ENCODE results near the gene OPN5.

Gene OPN5

DNA sequence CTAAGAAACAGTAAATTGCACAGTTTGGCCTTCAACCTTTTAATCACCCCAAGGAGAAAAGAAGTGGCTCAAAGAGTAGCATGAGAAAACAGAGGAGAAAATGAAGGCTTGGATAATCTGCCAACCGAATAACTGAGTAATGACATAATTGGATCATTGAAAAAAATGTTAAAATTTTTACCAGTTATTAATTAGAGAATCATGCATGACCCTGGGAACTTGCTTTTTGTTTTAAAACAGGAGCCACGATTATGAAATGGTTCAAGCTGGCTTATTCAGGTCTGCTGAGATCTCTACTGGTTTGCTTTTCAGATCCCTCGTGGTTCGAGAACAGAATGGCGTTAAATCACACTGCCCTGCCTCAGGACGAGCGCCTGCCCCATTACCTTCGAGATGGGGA, at the start of gene OPN5:
TSS of gene OPN5 (plus strand) at position 301 of the 400 bp plus-strand sequence. CDS start at position 336, 35 bp downstream.
- CTCF ChIA-PET = interaction anchor here (1.8 kb wide), 1 partner anchor 150 kb away, joined by 6 read pairs; no protein-coding TSS in a partner anchor
- TF ChIP-seq, protein P1, sequence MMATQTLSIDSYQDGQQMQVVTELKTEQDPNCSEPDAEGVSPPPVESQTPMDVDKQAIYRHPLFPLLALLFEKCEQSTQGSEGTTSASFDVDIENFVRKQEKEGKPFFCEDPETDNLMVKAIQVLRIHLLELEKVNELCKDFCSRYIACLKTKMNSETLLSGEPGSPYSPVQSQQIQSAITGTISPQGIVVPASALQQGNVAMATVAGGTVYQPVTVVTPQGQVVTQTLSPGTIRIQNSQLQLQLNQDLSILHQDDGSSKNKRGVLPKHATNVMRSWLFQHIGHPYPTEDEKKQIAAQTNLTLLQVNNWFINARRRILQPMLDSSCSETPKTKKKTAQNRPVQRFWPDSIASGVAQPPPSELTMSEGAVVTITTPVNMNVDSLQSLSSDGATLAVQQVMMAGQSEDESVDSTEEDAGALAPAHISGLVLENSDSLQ (IDR thresholded peaks at IDR 0.05) = no peak
- TF ChIP-seq L3MBTL2 (conservative IDR thresholded peaks at IDR 0.05) = no peak
- no peak for TF ChIP-seq LEF1 (IDR thresholded peaks at IDR 0.05; ENCODE audit: borderline replicate concordance)
- TF ChIP-seq SUZ12 (IDR thresholded peaks at IDR 0.05) = no peak
- TF ChIP-seq ZNF384 (IDR thresholded peaks at IDR 0.05) = no peak
- no peak for TF ChIP-seq SP1 (IDR thresholded peaks at IDR 0.05)
- no peak for TF ChIP-seq ARNT (IDR thresholded peaks at IDR 0.05)
- TF ChIP-seq NFRKB (IDR thresholded peaks at IDR 0.05) = no peak
- no peak for TF ChIP-seq HDGF (IDR thresholded peaks at IDR 0.05; ENCODE audit: borderline replicate concordance)
- TF ChIP-seq FOXM1 (IDR thresholded peaks at IDR 0.05; ENCODE audit: borderline replicate concordance) = no peak
- no peak for TF ChIP-seq CTBP1 (IDR thresholded peaks at IDR 0.05; ENCODE audit: borderline replicate concordance)
- TF ChIP-seq TARDBP (IDR thresholded peaks at IDR 0.05) = no peak
- no peak for TF ChIP-seq FOXA1 (IDR thresholded peaks at IDR 0.05)
- no peak for TF ChIP-seq BHLHE40 (IDR thresholded peaks at IDR 0.05; ENCODE audit: borderline replicate concordance)
- no peak for TF ChIP-seq FOXK2 (IDR thresholded peaks at IDR 0.05)
- TF ChIP-seq ELF4 (IDR thresholded peaks at IDR 0.05) = no peak
- DNase-seq (ENCODE audit: extremely low spot score) = no peak
- POLR2A ChIA-PET = interaction anchor here (0.7 kb wide), 1 partner anchor 304 kb away, joined by 3 read pairs; no protein-coding TSS in a partner anchor

DNA sequence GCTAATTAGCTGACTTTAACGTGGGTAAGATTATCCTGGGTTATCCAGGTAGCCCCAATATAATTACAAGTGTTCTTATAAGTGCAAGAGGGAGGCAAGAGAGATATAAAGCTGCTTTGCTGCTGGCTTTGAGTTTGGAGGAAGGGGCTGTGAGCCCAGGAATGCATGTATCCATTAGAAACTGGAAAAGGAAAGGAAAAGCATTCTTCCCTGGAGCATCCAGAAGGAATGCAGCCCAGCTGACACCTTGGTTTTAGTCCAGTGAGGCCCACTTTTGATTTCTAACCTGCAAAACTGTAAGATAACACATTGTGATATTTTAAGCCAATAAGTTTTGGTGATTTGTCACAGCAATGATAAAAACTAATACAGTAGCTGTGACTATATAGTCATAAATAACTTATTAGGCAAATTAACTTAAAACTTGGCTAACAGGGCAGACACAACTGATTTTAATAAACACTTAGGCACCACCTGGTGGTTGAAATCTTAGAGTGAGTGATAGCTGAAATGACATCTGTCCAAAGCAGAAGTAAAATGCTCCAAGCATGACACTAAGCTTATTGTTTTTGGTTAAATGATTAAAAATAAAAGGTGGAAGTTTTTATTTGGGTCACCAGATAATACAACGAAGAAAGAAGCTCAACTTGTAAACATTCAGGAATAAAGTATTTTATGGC, 47.8 kb upstream of the OPN5 start:
- POLR2A ChIA-PET = no interaction called here
- DNase-seq (ENCODE audit: extremely low spot score) = no peak

GRCh38 chr6:47734831-47735481, 46.9 kb upstream of the OPN5 start:
- no peak for TF ChIP-seq L3MBTL2 (conservative IDR thresholded peaks at IDR 0.05)
- no peak for TF ChIP-seq SUZ12 (IDR thresholded peaks at IDR 0.05)
- no peak for TF ChIP-seq ELF4 (IDR thresholded peaks at IDR 0.05)
- DNase-seq (ENCODE audit: extremely low spot score) = no peak
- CTCF ChIA-PET = interaction anchor here (0.5 to 2.7 kb wide), 9 partner anchors 12 to 322 kb away, joined by 3 to 24 read pairs (median 5); no protein-coding TSS in a partner anchor
- POLR2A ChIA-PET = no interaction called here

More for the DNA sequence above, 47.8 kb upstream of the OPN5 start:
- no peak for TF ChIP-seq BHLHE40 (IDR thresholded peaks at IDR 0.05; ENCODE audit: borderline replicate concordance)
- no peak for TF ChIP-seq ZNF384 (IDR thresholded peaks at IDR 0.05)
- no peak for TF ChIP-seq TARDBP (IDR thresholded peaks at IDR 0.05)
- TF ChIP-seq, protein P1 (IDR thresholded peaks at IDR 0.05) = no peak
- TF ChIP-seq ELF4 (IDR thresholded peaks at IDR 0.05) = no peak
- TF ChIP-seq SP1 (IDR thresholded peaks at IDR 0.05) = no peak
- TF ChIP-seq ARNT (IDR thresholded peaks at IDR 0.05) = no peak
- TF ChIP-seq FOXA1 (IDR thresholded peaks at IDR 0.05) = no peak
- CTCF ChIA-PET = interaction anchor here (0.5 to 2.7 kb wide), 10 partner anchors 11 to 321 kb away, joined by 3 to 24 read pairs (median 4); no protein-coding TSS in a partner anchor

DNA sequence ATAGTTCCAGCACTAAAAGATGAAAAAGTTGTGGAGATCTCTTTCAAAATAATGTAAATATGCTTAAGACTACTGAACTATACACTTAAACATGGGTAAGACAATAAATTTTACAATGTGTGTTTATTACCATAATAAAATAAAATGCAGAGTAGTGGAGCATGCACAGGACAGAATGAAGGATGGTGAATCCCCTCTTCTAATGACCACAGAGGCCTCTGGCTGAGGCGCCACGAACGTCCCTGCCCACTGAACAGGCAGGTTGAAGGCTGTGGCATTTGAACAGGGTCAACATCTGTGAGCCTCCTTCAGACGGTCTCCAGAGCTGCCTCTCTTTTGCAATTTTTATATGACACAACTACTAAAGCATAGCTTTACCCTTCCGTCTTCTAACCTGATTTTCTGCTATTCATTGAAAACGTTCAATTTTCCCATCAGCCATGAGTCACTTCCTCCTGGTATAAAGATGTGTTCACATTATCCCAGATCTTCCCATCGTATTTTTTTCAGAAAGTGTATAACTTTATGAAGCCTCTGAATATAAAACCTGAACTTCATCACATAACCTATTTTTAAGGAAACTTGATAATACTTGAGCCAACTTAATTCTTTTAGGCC, 45.6 kb upstream of the OPN5 start:
- DNase-seq (ENCODE audit: extremely low spot score) = no peak
- TF ChIP-seq FOXM1 (IDR thresholded peaks at IDR 0.05; ENCODE audit: borderline replicate concordance) = no peak
- TF ChIP-seq LEF1 (IDR thresholded peaks at IDR 0.05; ENCODE audit: borderline replicate concordance) = no peak
- no peak for TF ChIP-seq FOXA1 (IDR thresholded peaks at IDR 0.05)
- ChIA-PET CTCF (no interaction called here), POLR2A (no interaction called here)

GRCh38 chr6:47737406-47737805, 44.4 kb upstream of the OPN5 start:
- ChIA-PET CTCF (interaction anchor here (0.7 kb wide), 1 partner anchor 106 kb away, joined by 4 read pairs; no protein-coding TSS in a partner anchor), POLR2A (no interaction called here)
- DNase-seq (ENCODE audit: extremely low spot score) = no peak
- TF ChIP-seq SP1 (IDR thresholded peaks at IDR 0.05) (no peak), BHLHE40 (IDR thresholded peaks at IDR 0.05; ENCODE audit: borderline replicate concordance) (no peak), ARNT (IDR thresholded peaks at IDR 0.05) (no peak), L3MBTL2 (conservative IDR thresholded peaks at IDR 0.05) (no peak)

- POLR2A ChIA-PET = no interaction called here
- no peak for DNase-seq (ENCODE audit: extremely low spot score)
- CTCF ChIA-PET = no interaction called here
- TF ChIP-seq L3MBTL2 (conservative IDR thresholded peaks at IDR 0.05) = no peak
Measured at GRCh38 chr6:47740714-47741113, 41.1 kb upstream of the OPN5 start.

- TF ChIP-seq FOXA1 (IDR thresholded peaks at IDR 0.05) (no peak), ARNT (IDR thresholded peaks at IDR 0.05) (no peak), ELF4 (IDR thresholded peaks at IDR 0.05) (no peak), LEF1 (IDR thresholded peaks at IDR 0.05; ENCODE audit: borderline replicate concordance) (no peak), BHLHE40 (IDR thresholded peaks at IDR 0.05; ENCODE audit: borderline replicate concordance) (no peak), CTBP1 (IDR thresholded peaks at IDR 0.05; ENCODE audit: borderline replicate concordance) (no peak), TARDBP (IDR thresholded peaks at IDR 0.05) (no peak), SUZ12 (IDR thresholded peaks at IDR 0.05) (no peak), HDGF (IDR thresholded peaks at IDR 0.05; ENCODE audit: borderline replicate concordance) (no peak)
- CTCF ChIA-PET = no interaction called here
- POLR2A ChIA-PET = no interaction called here
- DNase-seq (ENCODE audit: extremely low spot score) = no peak
Measured at GRCh38 chr6:47741807-47742206, 40.0 kb upstream of the OPN5 start.

All from HEK293T (cell line).